SU-DHL-6 (cell line): Measurements from ENCODE around the gene ALOX5.

Source experiments
- CTCF ChIP-seq: fragments of 200-600 bp; sonication (generic); IDR thresholded peaks from one replicate; pipeline ENCODE4 v1.5.1; 2017; ENCODE audit warnings: antibody characterized with exemption, mild to moderate bottlenecking, low read length, moderate library complexity; ENCODE audit not compliant: insufficient read depth, poor library complexity, severe bottlenecking
- EZH2phosphoT487 ChIP-seq: fragments of 200-600 bp; sonication (generic), shearing (Covaris generic); conservative IDR thresholded peaks from 2 replicates; pipeline ENCODE4 v1.6.1; 2018; ENCODE audit warnings: mild to moderate bottlenecking, antibody characterized with exemption, low read length, moderate library complexity, mixed read lengths

GRCh38 chr10:45490277-45490676 lies 116.3 kb downstream of the ALOX5 start:
- no peak for TF ChIP-seq CTCF
- TF ChIP-seq EZH2phosphoT487, result no peak
